ENCODE results near the gene MCRIP2. TPM values are rescaled to one million over a fixed set of nuclear protein-coding genes. Genes with fewer than 3 reads are reported as not detected.

Gene MCRIP2
- total RNA-seq, 1 experiment from 2014 or later: 36.1 TPM

- no peak for DNase-seq (ENCODE audit: low spot score)
Observed at GRCh38 chr16:631808-632358, 9.7 kb upstream of the MCRIP2 start.

GRCh38 chr16:632486-633335, 8.9 kb upstream of the MCRIP2 start:
- DNase-seq (ENCODE audit: low spot score): no peak

GRCh38 chr16:633336-634050, 8.1 kb upstream of the MCRIP2 start:
- DNase-seq (ENCODE audit: low spot score): no peak

- DNase-seq (ENCODE audit: low spot score): no peak
Observed at GRCh38 chr16:634051-634670, 7.5 kb upstream of the MCRIP2 start.

- no peak for DNase-seq (ENCODE audit: low spot score)
Observed at GRCh38 chr16:634996-635395, 6.6 kb upstream of the MCRIP2 start.

GRCh38 chr16:635573-636205, 5.9 kb upstream of the MCRIP2 start:
- no peak for DNase-seq (ENCODE audit: low spot score)

- peak; percentile 92 for DNase-seq (ENCODE audit: low spot score)
Observed at GRCh38 chr16:636206-637080, 5.2 kb upstream of the MCRIP2 start, which contains the start of gene METTL26. TSS of gene METTL26 (minus strand) at chr16:636305. CDS start at chr16:636290, 15 bp downstream.

- no peak for DNase-seq (ENCODE audit: low spot score)
Observed at GRCh38 chr16:637081-638018, 4.3 kb upstream of the MCRIP2 start.

- DNase-seq (ENCODE audit: low spot score): no peak
Observed at GRCh38 chr16:638034-638543, 3.5 kb upstream of the MCRIP2 start.

GRCh38 chr16:638836-639235, 2.8 kb upstream of the MCRIP2 start:
- DNase-seq (ENCODE audit: low spot score): no peak

GRCh38 chr16:640614-641013, 1.0 kb upstream of the MCRIP2 start:
- DNase-seq (ENCODE audit: low spot score): no peak

- no peak for DNase-seq (ENCODE audit: low spot score)
Observed at GRCh38 chr16:642189-643049, 791 bp downstream of the MCRIP2 start.

GRCh38 chr16:643050-643368, 1.4 kb downstream of the MCRIP2 start:
- DNase-seq (ENCODE audit: low spot score): no peak

GRCh38 chr16:644556-644955, 2.9 kb downstream of the MCRIP2 start:
- DNase-seq (ENCODE audit: low spot score): no peak

GRCh38 chr16:645852-646678, 4.4 kb downstream of the MCRIP2 start:
- DNase-seq (ENCODE audit: low spot score): no peak

GRCh38 chr16:646679-647172, 5.1 kb downstream of the MCRIP2 start:
- DNase-seq (ENCODE audit: low spot score): no peak

GRCh38 chr16:647173-647902, 5.7 kb downstream of the MCRIP2 start:
- DNase-seq (ENCODE audit: low spot score): no peak

Measured in A172 (cell line).